LNCAP (cell line): ENCODE data around the gene SCFD2.

Experiments
- CTCF ChIP-seq: fragments of 450-650 bp; IDR thresholded peaks from 2 replicates; pipeline ENCODE4 v1.5.1; 2017; ENCODE audit warnings: mild to moderate bottlenecking

Gene SCFD2

GRCh38 chr4:53044651-53044960 lies 321.3 kb downstream of the SCFD2 start:
- TF ChIP-seq CTCF, result no peak

GRCh38 chr4:53043891-53044650 lies 321.8 kb downstream of the SCFD2 start:
- no peak for TF ChIP-seq CTCF

GRCh38 chr4:53043055-53043454 lies 322.8 kb downstream of the SCFD2 start:
- no peak for TF ChIP-seq CTCF

GRCh38 chr4:53040851-53041250 lies 325.0 kb downstream of the SCFD2 start:
- TF ChIP-seq CTCF, result no peak

GRCh38 chr4:53040459-53040815 lies 325.4 kb downstream of the SCFD2 start:
- no peak for TF ChIP-seq CTCF

GRCh38 chr4:53039741-53040458 lies 326.0 kb downstream of the SCFD2 start:
- no peak for TF ChIP-seq CTCF

- no peak for TF ChIP-seq CTCF
Observed at GRCh38 chr4:53037892-53038291, 328.0 kb downstream of the SCFD2 start.
